GM19238 (cell line): Measurements from ENCODE around the gene BCKDK.

Source experiments
- DNase-seq: peaks from one replicate; pipeline ENCODE4 v3.0.0; 2011; ENCODE audit warnings: low spot score; ENCODE audit not compliant: insufficient read length

Gene BCKDK

GRCh38 chr16:31080035-31080629, 28.1 kb upstream of the BCKDK start:
- DNase-seq: no peak

- DNase-seq: no peak
Observed at GRCh38 chr16:31080756-31081419, 27.3 kb upstream of the BCKDK start.

DNA sequence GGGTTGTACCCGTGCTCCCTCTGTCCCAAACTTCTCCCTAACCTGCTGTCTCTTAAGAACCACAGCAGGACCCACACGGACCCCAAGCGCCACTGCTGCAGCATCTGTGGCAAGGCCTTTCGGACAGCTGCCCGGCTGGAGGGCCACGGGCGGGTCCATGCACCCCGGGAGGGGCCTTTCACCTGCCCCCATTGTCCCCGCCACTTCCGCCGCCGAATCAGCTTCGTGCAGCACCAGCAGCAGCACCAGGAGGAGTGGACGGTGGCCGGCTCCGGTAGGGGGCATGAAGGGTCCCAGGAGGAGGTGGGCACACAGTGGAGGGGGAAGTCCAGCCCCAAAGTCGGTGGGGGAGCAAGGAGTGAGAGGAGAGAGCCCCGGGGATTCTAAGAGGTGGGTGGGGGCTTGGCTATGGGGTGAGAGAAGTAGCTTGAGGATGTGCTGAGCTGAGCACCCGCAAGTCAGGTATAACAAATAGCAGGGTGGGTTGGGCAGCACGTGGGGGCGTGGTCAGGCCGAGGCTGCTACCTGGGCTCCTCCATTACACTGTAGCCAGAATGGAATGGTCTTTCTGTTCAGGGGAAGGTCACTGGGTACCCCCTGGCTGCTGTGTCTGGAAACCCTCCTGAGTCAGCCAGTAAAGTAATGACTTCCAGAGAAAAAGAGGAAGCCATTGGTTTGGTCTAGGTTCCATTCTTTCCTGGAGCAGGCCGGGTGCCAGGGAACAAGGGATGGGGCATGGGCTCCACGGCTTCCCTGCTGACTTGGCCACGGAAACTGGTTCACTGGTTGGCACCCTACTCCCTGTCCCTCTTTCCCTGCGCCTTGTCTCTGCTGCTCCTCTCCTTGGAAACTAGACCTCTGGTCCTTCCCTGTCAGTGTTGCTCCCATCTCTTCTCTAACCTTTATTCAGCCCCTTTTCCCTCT, 26.5 kb upstream of the BCKDK start:
- no peak for DNase-seq

GRCh38 chr16:31082368-31083045, 25.7 kb upstream of the BCKDK start:
- DNase-seq: no peak

GRCh38 chr16:31083081-31083480, 25.1 kb upstream of the BCKDK start:
- no peak for DNase-seq

- no peak for DNase-seq
Observed at GRCh38 chr16:31083556-31083955, 24.6 kb upstream of the BCKDK start.

DNA sequence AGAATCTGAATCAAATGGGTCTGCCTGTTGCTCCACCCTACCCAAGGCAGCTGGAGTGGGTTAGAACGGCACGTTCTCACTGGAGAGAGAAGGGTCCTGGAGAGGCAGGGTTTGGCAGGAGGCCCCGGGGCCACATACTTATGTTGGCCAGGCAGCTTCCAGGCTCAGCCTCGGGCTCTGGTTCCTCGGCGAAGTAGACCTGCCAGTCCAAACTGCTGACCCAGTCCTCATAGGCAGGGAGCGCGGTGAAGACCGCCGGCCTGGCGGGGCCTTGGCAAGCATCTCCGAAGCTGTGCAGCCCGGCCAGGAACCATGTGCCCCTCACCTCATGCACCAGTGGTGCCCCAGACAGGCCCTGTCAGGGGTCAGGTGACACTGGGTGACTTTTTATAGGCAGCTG, 24.2 kb upstream of the BCKDK start:
- no peak for DNase-seq

DNA sequence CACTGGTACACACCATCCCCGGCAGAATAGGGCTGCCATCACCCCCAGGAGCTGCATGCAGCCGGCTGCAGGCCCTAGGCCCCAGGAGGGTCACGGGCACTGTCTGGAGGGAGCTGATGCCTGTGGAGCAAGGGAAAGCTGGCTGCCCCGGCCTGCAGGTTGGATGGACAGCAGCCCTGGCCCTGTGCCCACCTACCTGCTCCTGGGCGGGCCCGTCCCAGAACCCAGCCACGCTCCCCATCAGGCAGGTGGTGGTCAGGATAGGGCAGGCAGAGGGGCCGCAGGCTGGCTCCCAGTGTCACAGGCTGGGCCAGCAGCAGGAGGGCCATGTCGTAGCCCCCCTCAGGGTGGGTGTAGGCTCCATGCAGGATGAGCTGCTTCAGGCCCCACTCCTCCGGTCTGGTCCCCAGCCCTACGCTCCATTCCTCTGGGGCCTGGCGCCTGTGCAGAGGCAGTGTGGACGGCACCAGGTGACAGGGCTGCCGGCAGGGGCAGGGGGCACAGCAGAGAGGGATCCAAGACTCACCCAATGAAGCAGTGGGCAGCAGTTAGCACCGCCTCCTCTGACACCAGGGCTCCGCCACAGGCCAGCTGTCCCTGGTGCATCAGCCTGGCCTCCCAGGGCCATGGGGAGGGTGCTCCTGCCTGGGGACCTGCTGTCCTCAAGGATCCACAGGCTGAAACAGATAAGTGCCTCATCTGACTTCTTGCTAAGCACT, 23.4 kb upstream of the BCKDK start:
- no peak for DNase-seq

GRCh38 chr16:31085411-31085810, 22.8 kb upstream of the BCKDK start:
- no peak for DNase-seq

GRCh38 chr16:31085873-31086628, 22.1 kb upstream of the BCKDK start:
- no peak for DNase-seq

GRCh38 chr16:31086629-31086906, 21.6 kb upstream of the BCKDK start:
- no peak for DNase-seq

- DNase-seq: no peak
Observed at GRCh38 chr16:31087481-31087880, 20.7 kb upstream of the BCKDK start.

GRCh38 chr16:31087971-31088370, 20.2 kb upstream of the BCKDK start:
- no peak for DNase-seq

GRCh38 chr16:31088459-31089183, 19.6 kb upstream of the BCKDK start, which contains the start of gene PRSS53:
PRSS53 (minus strand) TSS chr16:31088943; CDS start chr16:31088809, 134 bp downstream.
- DNase-seq: no peak

GRCh38 chr16:31089199-31089598, 19.0 kb upstream of the BCKDK start:
- DNase-seq: no peak

DNA sequence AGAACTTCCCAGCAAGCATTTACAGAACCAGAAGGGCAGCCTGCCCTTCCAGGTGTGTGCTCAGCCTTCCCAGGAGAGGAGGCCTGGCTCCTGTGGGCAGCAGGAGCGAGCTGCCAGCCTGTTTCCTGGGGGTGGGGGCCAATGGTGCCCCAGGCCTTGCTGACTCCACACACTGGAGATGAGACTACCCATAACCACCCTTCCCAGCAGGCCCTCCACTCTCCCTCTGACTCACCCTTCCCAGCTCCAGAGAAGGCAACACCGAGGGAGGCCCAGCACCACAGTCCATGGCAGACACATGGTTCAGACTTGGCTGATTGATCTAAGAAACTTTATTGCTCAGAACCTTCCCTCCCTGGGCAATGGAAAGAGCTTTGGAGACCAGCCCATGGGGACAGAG, 17.6 kb upstream of the BCKDK start:
- no peak for DNase-seq

GRCh38 chr16:31092330-31092729, 15.9 kb upstream of the BCKDK start:
- no peak for DNase-seq

DNA sequence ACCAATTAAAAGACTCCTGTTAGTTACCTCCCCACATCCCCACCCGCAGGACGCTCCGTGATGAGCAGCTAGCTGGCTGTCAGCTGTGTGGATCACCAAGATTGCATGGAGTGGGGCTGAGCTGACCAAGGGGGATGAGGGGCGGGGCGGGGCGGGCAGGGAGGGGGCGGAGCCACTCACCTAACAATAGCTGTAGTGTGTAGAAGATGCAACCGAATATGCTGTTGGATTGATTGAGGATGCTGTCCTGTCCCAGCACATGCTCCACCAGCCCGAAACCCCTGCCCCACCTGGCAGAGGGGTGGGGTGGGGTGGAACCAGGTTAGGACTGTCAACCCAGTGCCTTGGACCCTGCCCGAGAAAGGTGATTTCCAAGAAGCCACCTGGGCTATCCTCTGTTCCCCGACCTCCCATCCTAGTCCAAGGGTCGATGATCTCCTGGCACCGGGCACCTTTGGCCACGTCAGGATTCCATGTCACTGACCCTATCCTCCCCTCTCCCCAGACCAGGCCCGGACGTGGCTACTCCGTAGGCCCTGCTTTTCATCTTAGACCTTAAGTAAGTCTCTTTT, 15.0 kb upstream of the BCKDK start:
- no peak for DNase-seq

DNA sequence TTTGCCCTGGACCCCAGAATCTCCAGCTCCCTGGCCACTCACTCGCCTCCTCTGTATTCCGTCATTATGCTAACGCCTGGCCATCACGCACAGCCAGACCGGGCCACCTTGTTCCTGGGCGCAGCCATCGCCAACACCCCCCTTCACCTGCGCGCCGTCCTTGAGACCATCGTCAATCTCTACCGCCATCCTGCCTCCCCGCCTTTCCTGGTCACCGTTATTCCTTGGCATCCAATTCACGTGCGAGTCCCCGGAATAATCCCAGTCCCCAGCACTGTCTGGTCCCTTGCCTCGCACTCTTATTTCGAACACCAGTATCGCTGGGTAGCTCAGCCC, 14.1 kb upstream of the BCKDK start:
- DNase-seq: no peak
